Hepatocyte (in vitro differentiated cells): ENCODE measurements around the gene NAV2. TPM values are rescaled to one million over a fixed set of nuclear protein-coding genes. Genes with fewer than 3 reads are reported as not detected.

Source experiments
- DNase-seq: peaks from one replicate; pipeline ENCODE4 v3.0.0-alpha.2; 2016; ENCODE audit warnings: low spot score
- H2AFZ ChIP-seq: fragments of 200-600 bp; sonication (generic); 2 replicates; pipeline ENCODE4 v1.6.0; 2016; ENCODE audit warnings: antibody characterized with exemption, mild to moderate bottlenecking
- H3K27ac ChIP-seq: fragments of 200-600 bp; sonication (generic); 2 replicates; pipeline ENCODE4 v1.5.1; 2016; ENCODE audit warnings: mild to moderate bottlenecking
- H3K27me3 ChIP-seq: fragments of 200-600 bp; sonication (generic); 2 replicates; pipeline ENCODE4 v1.6.1; 2016
- H3K36me3 ChIP-seq: fragments of 200-600 bp; sonication (generic); replicated peaks from 2 replicates; pipeline ENCODE4 v1.5.1; 2016; ENCODE audit warnings: low read depth; ENCODE audit not compliant: insufficient read depth
- H3K4me1 ChIP-seq: fragments of 200-600 bp; sonication (generic); 2 replicates; pipeline ENCODE4 v1.5.1; 2016; ENCODE audit warnings: mild to moderate bottlenecking, moderate library complexity; ENCODE audit not compliant: insufficient read depth
- H3K4me2 ChIP-seq: fragments of 200-600 bp; sonication (generic); 2 replicates; pipeline ENCODE4 v1.6.0; 2016
- H3K4me3 ChIP-seq: fragments of 200-600 bp; sonication (generic); 2 replicates; pipeline ENCODE4 v1.5.1; 2016; ENCODE audit warnings: mild to moderate bottlenecking
- H3K79me2 ChIP-seq: fragments of 200-600 bp; sonication (generic); 2 replicates; pipeline ENCODE4 v1.6.0; 2017; ENCODE audit warnings: mild to moderate bottlenecking
- H3K9me2 ChIP-seq: fragments of 200-600 bp; sonication (generic); replicated peaks from 2 replicates; pipeline ENCODE4 v1.6.0; 2017; ENCODE audit warnings: mild to moderate bottlenecking; ENCODE audit not compliant: insufficient read depth
- H3K9me3 ChIP-seq: fragments of 200-600 bp; sonication (generic); 2 replicates; pipeline ENCODE4 v1.5.1; 2016; ENCODE audit warnings: low read depth, mild to moderate bottlenecking
- H4K20me1 ChIP-seq: fragments of 200-600 bp; sonication (generic); 2 replicates; pipeline ENCODE4 v1.6.0; 2016; ENCODE audit warnings: mild to moderate bottlenecking; ENCODE audit not compliant: insufficient read depth, poor library complexity, severe bottlenecking
- CTCF ChIP-seq: fragments of 200-600 bp; sonication (generic); IDR thresholded peaks from 2 replicates; pipeline ENCODE4 v1.5.1; 2016; ENCODE audit warnings: antibody characterized with exemption, mild to moderate bottlenecking; ENCODE audit not compliant: poor library complexity
- EZH2 ChIP-seq: fragments of 200-600 bp; sonication (generic); IDR thresholded peaks from 2 replicates; pipeline ENCODE4 v1.6.1; 2016; ENCODE audit warnings: antibody characterized with exemption, mild to moderate bottlenecking, borderline replicate concordance
- EZH2phosphoT487 ChIP-seq: fragments of 200-600 bp; sonication (generic); IDR thresholded peaks from one replicate; pipeline ENCODE4 v1.6.1; 2018; ENCODE audit warnings: antibody characterized with exemption, mild to moderate bottlenecking, low read depth, moderate library complexity; ENCODE audit not compliant: unreplicated experiment, severe bottlenecking
- WGBS: methylation state at CpG from one replicate; pipeline ENCODE4 v1.1.6; 2016; ENCODE audit warnings: low lambda C conversion rate; ENCODE audit errors: missing lambda C conversion rate; 5-methylcytosine and 5-hydroxymethylcytosine counted together
- polyA plus RNA-seq: library from polyadenylated mRNA; unstranded; fragments of >200 nt; fragmentation: Nextera tagmentation; extraction: Ambion mirVana; gene quantifications from 2 replicates; pipeline ENCODE4 v1.2.1, GENCODE V29; 2016
- total RNA-seq: library from RNA; depleted of rRNA; stranded (reverse); fragments of >200 nt; gene quantifications from 2 replicates; pipeline ENCODE4 v1.2.3, GENCODE V29; 2014

NAV2 gene
- total and polyA plus RNA-seq, 2 experiments from 2014 or later = 23.7 to 30.8 TPM

- Histone ChIP-seq H4K20me1 (no peaks in the 10 kb centered on the region), H2AFZ (no peak overlapping the region), H3K27ac (peak overlapping the region; percentile 71), H3K9me2 (no peaks in the 10 kb centered on the region), H3K79me2 (no peaks in the 10 kb centered on the region), H3K4me3 (no peak overlapping the region), H3K4me1 (peaks cover 29% of the 10 kb centered on the region), H3K27me3 (no peaks in the 10 kb centered on the region), H3K4me2 (no peak overlapping the region), H3K36me3 (no peaks in the 10 kb centered on the region), H3K9me3 (no peaks in the 10 kb centered on the region)
- WGBS = 39% methylated on average over 4 of the region's 4 CpGs
- TF ChIP-seq CTCF (no peak), EZH2phosphoT487 (no peak), EZH2 (no peak)
- DNase-seq = peak; percentile 35
Measured at GRCh38 chr11:19953336-19953735, 240.7 kb downstream of the NAV2 start.

- no peaks in the 10 kb centered on the region for H3K36me3 ChIP-seq
- H2AFZ ChIP-seq = no peak overlapping the region
- H3K27ac ChIP-seq = peak overlapping the region; percentile 71
- 38% methylated on average over 2 of the region's 2 CpGs for WGBS
- H3K27me3 ChIP-seq = no peaks in the 10 kb centered on the region
- no peak for TF ChIP-seq EZH2phosphoT487
- TF ChIP-seq CTCF = peak; percentile 48
- DNase-seq = peak; percentile 71
- H3K79me2 ChIP-seq = no peaks in the 10 kb centered on the region
- H3K9me2 ChIP-seq = no peaks in the 10 kb centered on the region
- H3K4me1 ChIP-seq = peaks cover 29% of the 10 kb centered on the region
- H3K4me3 ChIP-seq = no peak overlapping the region
- H3K9me3 ChIP-seq = no peaks in the 10 kb centered on the region
- H3K4me2 ChIP-seq = no peak overlapping the region
- H4K20me1 ChIP-seq = no peaks in the 10 kb centered on the region
Measured at GRCh38 chr11:19953909-19954308, 241.3 kb downstream of the NAV2 start.

- Histone ChIP-seq H3K4me1 (peaks cover 29% of the 10 kb centered on the region), H3K4me2 (no peak overlapping the region), H3K9me2 (no peaks in the 10 kb centered on the region), H3K27ac (no peak overlapping the region), H4K20me1 (no peaks in the 10 kb centered on the region), H2AFZ (no peak overlapping the region), H3K79me2 (no peaks in the 10 kb centered on the region), H3K36me3 (no peaks in the 10 kb centered on the region), H3K27me3 (no peaks in the 10 kb centered on the region), H3K4me3 (no peak overlapping the region), H3K9me3 (no peaks in the 10 kb centered on the region)
- TF ChIP-seq EZH2phosphoT487 (no peak), EZH2 (no peak), CTCF (no peak)
- peak; percentile 35 for DNase-seq
Measured at GRCh38 chr11:19954899-19955298, 242.3 kb downstream of the NAV2 start.

GRCh38 chr11:19955660-19956059 is 243.0 kb downstream of the NAV2 start:
- DNase-seq = no peak
- no peak overlapping the region for H3K4me2 ChIP-seq
- TF ChIP-seq EZH2 = no peak
- TF ChIP-seq CTCF = no peak
- H3K9me3 ChIP-seq = no peaks in the 10 kb centered on the region
- H3K9me2 ChIP-seq = no peaks in the 10 kb centered on the region
- H3K79me2 ChIP-seq = no peaks in the 10 kb centered on the region
- H3K4me3 ChIP-seq = no peak overlapping the region
- peaks cover 29% of the 10 kb centered on the region for H3K4me1 ChIP-seq
- H2AFZ ChIP-seq = no peak overlapping the region
- H4K20me1 ChIP-seq = no peaks in the 10 kb centered on the region
- 52% methylated on average over 7 of the region's 7 CpGs for WGBS
- H3K27ac ChIP-seq = no peak overlapping the region
- no peaks in the 10 kb centered on the region for H3K27me3 ChIP-seq
- H3K36me3 ChIP-seq = no peaks in the 10 kb centered on the region
